Esophagus muscularis mucosa (tissue), 4 donors: ENCODE data around the gene PTMS.

Source experiments
- EP300 ChIP-seq: sonication (generic); formaldehyde crosslinking; IDR thresholded peaks from one replicate; pipeline ENCODE4 v1.6.1; 2017; ENCODE audit warnings: antibody characterized with exemption
- POLR2A ChIP-seq: fragments of 450-650 bp; IDR thresholded peaks from one replicate; pipeline ENCODE4 v1.6.1; 2017; ENCODE audit warnings: antibody characterized with exemption, moderate library complexity, mild to moderate bottlenecking, low read depth
- POLR2AphosphoS5 ChIP-seq, 2 donors: sonication (generic); formaldehyde crosslinking; IDR thresholded peaks; one replicate each; pipeline ENCODE4 v1.6.1; 2017; ENCODE audit warnings: antibody characterized with exemption in 2 of 2
- TF ChIP-seq, protein P1 (sequence below), 3 experiments: fragments of 200-600 bp in 2 of 3; fragments of 450-650 bp in 1 of 3; sonication (generic) in 2 of 3; IDR thresholded peaks; one replicate each; pipeline ENCODE4 v1.5.1; 2017 to 2019; ENCODE audit warnings: antibody characterized with exemption in 3 of 3, mild to moderate bottlenecking in 2 of 3, moderate library complexity in 1 of 3

DNA sequence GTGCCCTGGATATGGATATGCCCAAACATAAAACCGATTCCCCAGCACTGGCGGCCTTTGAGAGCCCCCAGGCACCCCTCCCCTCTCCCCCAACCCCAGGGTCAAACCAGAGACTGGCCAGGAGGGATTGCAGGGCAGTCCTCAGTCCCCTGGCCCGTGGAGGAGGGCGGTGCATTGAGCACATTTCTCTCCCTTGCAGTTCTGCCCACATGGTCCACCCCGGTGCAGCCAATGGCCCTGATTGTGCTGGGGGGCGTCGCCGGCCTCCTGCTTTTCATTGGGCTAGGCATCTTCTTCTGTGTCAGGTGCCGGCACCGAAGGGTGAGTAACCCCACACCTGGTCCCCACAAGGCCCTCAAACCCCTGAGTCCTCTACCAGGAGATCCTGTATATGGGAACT lies 52.1 kb downstream of the PTMS start:
- TF ChIP-seq POLR2A (no peak), POLR2AphosphoS5 (IDR thresholded peaks at IDR 0.05) (no peak), EP300 (no peak)
- TF ChIP-seq, protein P1, sequence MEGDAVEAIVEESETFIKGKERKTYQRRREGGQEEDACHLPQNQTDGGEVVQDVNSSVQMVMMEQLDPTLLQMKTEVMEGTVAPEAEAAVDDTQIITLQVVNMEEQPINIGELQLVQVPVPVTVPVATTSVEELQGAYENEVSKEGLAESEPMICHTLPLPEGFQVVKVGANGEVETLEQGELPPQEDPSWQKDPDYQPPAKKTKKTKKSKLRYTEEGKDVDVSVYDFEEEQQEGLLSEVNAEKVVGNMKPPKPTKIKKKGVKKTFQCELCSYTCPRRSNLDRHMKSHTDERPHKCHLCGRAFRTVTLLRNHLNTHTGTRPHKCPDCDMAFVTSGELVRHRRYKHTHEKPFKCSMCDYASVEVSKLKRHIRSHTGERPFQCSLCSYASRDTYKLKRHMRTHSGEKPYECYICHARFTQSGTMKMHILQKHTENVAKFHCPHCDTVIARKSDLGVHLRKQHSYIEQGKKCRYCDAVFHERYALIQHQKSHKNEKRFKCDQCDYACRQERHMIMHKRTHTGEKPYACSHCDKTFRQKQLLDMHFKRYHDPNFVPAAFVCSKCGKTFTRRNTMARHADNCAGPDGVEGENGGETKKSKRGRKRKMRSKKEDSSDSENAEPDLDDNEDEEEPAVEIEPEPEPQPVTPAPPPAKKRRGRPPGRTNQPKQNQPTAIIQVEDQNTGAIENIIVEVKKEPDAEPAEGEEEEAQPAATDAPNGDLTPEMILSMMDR (IDR thresholded peaks at IDR 0.05): no peak
